NCI-H2196 (cell line): Measurements from ENCODE around the gene CRLF1.
"Not testable (repeated sequence)": the region's sequence is repeated elsewhere in the genome, so short reads cannot be mapped to it uniquely, and the experiment has no call there.

ENCODE experiments used
- DNase-seq: peaks from one replicate; lab custom pipeline; 2025; ENCODE audit not compliant: unreplicated experiment; lab: John Stamatoyannopoulos, UW

The CRLF1 gene

DNA sequence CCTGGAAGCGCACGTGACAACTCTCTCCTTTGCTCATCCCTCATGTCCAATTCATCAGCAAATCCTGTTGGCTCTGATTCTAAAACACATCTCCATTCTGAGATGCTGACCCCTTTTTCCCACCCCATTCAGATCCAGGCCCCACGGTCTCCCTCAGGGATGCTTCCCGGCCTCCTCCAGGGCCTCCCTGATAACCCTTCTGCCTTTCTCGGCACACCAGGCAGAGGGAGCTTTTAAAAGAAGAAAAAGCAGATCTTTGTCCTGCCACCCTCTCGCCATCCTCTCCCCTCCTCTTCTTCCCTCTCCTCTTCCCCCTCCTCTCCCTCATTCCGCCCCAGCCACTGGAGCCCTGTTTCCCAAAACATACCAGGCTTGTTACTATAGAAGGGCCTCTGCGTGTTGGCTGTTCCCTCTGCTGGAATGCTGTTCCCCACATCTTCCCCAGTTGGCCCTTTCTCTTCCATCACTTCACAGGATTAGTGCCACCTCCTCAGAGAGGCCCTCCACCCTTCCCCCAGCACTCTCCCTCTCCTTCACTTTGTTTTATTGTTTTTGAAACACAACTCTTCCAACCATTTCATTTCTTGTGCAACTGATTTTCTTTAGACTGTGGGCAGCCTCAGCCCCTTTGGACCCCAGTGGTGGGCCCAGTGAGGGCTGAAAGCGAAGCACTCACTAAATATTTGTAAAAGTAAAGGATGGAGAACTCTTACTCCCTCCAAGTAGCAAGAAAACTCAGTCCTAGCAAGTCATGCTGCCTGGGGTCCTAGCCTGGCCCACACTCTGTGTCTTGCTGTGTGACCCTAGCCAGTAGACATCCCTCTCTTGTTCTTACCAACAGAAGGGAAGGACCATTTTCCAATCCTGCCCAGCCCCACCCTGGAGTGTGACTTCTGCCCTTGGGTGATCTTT, 2.5 kb upstream of the CRLF1 start:
- no peak for DNase-seq

DNA sequence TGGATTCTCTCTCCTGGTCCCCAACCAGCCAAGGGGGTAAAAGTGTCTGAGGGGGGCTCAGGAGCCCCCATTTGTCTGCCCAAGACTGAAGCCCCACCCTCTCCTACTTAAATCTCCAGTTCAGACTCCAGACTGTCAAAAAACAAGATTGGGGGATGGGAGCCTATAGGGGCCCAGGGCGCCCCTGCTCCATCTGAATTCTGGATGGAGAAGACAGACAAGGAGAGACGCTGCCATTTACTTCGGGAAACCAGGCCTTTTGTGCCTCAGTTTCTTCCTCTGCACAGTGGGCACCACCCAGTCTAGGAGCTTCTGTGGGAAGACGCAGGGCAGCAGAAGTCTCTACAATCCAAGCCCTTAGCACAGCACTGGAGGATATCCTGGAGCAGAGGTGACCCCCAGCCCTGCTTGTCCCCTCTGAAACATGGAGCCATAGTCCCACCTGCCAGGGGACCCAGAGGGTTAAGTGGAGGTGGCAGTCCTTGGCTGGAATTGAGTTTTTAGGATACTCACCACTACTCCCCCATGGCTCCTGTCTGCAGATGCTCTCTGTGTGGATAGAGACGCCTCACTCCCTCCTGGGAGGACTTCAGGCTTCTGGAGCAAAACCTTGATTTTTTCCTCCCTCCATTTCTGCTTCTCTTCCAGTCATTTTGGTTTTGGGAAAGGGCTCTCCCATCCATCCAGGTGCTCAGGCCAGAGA, 1.7 kb upstream of the CRLF1 start:
- no peak for DNase-seq

DNA sequence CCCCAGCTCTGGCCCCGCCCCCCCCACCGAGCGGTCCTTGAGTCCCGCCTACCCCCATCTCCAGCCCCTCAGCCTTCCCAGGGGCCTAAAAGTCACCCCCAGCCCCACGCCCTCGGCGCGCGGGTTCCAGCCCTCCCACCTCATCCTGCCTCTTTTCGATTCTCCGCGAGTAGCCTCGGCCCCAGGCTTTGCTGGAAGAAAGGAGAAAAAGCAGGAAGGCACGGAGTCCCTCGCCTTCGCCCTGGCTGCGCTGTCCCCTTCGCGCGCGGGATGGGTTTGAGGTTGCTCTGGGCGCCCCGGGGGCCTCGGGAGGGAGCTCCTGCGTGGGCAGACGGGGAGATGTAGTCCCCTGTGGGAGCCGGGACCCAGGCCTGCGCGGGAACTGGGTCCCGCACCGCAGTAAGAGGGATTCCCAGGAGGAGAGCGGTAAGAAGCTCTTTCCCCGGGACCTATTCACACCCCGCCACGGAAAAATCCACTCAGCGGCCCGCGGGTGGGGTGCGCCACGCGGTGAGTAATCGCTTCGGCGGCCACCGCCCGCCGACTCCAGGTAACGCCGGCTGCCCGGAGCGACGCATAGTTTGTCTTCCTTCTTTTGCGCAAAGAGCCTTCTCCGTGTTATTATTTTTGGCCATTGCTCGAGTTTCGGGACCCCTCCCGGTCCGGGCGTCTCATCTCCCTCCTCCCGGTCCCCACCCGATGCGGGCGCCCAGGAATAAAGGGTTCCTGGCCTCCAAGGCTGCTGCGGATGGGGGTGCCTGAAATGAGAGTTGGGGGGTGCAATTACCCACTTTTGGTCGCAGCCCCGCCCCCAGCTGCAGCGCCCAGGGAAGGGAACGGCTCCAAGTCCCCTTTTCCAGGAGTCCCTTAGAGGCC, 865 bp upstream of the CRLF1 start:
- DNase-seq, result no peak

DNA sequence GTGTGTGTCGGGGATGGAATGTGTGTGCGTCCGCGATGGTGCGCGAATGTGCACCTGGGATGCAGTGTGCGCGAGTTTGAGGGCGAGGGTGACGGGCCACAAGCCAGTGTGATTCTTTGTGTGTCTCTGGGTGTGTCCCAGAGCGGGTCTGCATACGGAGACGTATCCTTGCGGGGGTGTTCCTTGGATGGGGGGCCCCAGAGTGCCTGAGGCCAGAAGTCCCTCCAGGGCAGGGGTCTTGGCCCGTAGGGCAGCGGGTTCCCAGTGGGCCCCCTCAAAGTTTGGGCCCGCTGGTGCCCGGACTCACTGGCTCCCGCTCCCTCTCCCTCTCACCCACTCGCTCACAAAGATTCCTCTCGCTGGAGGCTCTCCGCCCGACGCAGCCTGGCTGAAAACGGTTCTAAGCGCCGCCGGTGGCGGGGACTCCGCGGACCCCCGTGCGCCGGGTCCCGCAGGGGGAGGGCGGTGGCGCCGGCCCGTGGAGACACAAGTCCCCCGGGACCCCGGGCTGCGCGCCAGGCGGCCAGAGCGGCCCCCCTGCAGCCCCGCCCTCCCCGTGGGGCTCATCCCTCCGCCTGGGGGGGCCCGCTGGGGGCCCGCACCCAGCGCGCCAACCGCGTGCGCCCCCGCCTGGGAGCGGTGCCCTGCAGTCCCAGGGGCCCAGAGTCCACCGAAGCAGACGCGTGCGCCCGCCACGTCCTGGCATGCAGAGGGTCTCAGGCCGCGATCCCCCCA, 886 bp downstream of the CRLF1 start:
- DNase-seq, result no peak

DNA sequence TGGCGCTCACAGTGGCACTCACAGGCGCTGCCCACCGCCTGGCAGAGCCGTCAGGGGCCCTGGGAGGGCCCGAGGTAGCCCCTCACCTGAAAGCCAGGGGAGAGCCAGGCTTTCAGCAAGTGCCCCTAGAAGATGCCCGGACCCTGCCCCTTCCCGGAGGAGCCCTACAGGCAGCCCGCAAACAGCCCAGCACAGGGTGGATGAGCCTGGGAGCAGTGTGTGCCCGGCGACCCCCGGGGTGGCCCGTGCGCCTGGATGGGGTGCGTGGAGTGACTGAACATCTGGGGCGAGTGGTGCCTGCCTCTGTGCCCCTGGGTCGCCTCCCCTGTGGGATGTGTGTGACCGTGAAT, 1.4 kb downstream of the CRLF1 start:
- no peak for DNase-seq

DNA sequence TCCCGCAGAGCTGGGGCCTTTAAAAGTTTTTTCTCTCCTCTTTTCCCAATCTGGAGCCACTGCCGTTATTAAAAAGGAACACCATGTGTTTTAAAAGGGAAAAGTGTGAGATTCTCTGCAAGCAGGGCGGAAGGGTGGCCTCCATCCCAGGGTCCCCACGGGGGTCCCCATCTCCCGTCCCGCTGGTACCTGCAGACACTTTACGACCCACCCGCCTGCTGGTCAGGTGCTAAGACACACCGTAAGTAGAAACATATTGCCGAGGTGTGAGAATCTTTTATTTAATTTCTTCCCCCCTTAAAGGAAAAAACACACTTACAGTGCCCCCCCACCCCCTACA, 1.8 kb downstream of the CRLF1 start:
- no peak for DNase-seq

DNA sequence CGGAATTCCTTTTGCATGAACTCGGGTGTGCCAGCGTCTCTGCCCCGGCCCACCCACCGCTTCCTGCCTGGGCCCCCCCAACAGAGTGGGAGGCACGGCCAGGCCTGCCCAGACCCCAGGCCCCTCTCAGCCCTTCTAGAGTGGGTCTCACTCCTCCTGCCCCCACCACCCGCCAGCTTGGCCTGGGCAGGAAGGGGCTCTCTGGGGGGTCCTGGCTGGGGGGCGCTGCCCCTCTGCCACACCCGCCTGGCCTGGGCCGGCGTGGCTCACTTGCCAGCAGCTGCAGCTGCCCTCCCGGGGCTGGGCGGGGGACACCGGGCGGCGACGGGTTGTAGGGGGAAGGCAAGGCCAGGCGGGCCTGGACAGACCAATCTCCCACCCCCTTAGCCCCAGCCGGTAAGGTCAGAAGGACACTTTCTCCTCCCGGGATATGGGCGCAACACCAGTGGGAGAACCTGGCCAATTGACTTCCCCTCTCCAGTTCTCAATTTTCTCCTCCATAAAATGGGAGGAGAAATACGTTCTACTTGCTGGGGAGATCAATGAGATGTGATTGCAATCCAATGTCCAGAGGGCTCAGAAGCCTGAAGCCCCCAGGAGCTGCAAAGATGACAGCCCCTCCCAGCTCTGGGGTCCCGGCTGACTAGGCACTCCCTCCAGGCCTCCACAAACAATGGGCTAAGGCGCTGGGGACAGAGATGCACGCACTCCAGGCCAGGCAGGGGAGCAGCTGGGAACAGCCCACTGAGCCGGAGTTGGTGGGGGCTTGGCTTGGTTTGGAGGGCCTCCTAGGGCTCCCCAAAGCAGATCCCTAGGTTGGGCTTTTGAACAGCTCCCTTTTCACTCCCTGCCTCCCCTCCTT, 2.4 kb downstream of the CRLF1 start:
- DNase-seq, result no peak

DNA sequence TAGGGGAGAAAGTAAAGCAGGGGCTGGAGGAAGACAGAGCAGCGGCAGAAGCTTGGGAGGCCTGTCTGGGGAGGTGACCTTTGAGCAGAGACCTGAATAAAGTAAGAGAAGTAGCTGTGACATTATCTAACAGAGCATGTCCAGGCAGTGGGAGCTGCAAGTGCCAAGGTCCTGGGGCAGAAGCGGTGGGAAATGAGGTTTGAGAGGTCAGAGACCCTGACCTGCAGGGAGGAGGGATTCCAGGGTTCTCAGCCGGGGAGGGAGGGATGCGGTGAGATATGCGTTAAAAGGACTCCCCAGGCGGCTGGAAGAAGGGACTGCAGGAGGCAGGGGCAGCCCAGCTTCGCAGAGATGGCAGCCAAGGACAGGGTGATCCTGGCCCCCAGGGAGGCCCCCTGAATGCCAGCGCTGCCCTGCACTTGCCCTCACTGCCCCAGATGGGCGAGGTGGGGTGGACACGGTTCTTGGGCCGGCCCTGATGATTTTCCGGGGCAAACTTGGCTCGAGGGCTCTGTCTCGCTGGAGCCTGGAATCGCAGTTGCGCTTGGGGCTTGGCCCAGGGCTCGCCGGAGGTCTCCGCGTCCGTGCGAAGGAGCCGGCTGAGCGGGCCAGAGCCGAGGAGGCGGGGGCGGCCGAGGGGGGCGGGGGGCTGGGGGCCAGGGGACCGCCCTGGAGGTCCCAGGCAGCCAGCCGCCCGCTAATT, 3.2 kb downstream of the CRLF1 start:
- no peak for DNase-seq

DNA sequence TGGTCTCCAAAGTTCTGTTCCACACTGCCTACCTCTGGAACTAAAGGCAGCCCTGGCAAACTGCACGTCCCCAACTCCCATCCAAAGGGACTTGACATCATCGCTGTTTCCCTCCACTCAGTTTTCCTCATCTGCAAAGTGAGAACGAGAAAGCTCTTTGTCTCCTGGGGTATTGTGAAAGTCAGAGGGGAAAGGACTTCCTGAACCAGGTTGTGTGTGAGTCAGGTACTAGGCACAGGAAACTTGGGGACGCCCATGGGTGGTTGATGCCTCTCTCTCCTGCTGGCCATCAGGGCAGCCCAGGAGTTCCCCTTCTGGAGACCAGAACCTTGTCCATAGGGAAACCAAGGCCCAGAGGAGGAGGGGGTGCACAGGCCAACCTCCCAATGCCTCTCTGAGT, 4.7 kb downstream of the CRLF1 start:
- no peak for DNase-seq

DNA sequence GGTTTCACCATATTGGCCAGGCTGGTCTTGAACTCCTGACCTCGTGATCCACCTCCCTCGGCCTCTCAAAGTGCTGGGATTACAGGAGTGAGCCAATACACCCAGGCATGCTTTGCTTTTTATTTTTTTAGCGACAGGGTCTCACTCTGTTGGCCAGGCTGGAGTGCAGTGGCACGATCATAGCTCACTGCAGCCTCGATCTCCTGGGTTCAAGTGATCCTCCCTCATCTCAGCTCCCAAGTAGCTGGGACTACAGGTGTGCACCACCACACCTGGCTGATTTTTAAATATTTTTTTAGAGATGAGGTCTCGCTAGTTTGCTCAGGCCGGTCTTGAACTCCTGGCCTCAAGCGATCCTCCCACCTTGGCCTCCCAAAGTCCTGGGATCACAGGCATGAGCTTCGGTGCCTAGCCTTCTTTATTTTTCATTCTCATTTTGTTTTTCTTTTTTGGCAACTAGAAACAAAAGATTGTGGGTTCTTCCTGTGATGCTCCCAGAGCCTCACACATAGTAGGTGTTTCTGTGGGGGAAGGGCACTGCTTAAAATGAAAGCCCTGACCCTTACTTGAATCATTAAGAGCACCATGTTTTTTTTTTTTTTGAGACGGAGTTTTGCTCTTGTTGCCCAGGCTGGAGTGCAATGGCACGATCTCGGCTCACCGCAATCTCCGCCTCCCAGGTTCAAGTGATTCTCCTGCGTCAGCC, 5.8 kb downstream of the CRLF1 start:
- not testable (repeated sequence) for DNase-seq

DNA sequence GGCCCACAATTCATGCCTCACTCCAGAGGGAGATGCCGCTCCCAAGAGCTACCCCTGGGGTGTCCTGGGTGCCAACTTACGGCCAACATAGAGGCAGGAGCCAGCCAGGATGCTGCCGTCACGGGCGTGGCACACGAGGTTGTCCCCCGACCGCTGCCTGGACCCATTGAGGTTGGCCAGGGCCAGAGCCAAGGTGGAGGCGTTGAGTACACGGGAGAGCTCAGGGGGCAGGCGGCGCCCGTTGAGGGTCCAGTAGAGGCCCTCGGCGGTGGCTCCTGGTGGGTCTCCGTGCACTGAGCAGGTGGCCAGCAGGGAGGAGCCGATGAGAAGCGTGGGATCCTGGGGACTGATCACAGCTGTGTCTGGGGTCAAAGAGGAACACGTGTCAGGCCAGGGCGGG, 7.1 kb downstream of the CRLF1 start:
- DNase-seq, result no peak

DNA sequence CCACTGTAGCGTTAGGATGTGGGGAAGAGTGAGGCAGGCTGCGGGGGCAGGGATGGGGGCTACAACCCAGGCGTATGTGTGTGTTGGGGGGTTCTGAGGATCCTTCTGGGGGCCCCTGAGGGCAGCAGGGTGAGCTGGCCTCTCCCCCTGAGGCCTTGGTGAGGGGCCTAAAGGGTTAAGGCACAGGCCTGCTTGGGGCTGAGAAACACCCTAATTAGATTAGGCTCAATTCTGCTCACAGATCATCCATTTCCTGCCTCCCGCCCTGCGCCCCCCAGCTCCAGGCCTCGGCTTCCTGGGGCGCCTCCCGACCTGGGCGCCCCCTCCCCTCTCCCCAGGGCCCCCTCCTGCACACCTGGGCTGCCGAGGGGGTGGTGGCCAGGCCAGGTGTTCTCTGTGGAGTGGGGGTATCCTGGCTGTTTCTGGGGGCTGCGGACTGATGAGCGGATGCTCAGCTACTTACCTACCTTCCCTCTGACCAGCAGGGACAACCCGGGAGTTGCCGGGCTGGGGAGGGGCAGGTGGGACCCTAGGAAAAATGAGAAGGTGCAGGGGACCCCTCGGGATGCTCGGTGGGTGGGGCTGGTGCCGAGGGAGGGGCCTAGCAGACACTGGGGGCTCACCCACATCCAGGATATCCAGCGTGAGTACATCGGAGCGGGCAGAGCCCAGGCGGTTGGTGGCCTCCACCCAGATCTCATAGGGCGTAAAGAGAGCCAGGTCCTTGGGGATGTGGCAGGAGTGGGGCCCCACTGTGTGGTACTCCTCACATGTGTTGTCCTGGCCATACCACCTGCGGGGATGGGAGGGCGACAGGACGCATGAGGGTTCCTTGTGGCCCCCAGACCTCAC, 8.6 kb downstream of the CRLF1 start:
- DNase-seq, result no peak

DNA sequence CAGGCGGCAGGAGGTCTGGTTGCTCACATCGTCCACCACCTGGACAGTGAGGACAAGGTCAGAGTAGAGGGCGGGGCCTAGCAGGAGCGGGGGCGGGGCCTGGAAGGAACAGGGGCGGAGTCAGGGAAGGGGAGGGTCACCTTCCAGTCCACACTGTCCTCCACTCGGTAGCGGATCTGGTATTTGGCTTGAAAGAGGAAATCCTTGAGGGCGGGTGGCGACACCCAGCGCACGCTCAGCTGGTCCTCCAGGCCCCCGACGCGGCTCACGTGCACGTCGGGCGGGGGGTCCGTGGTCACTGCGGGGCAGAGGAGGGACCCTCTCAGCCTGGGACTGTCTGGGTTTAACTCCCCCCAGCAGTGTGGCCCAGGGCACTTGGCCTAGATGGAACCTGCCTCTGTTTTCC, 9.8 kb downstream of the CRLF1 start:
- DNase-seq, result peak; percentile 47

DNA sequence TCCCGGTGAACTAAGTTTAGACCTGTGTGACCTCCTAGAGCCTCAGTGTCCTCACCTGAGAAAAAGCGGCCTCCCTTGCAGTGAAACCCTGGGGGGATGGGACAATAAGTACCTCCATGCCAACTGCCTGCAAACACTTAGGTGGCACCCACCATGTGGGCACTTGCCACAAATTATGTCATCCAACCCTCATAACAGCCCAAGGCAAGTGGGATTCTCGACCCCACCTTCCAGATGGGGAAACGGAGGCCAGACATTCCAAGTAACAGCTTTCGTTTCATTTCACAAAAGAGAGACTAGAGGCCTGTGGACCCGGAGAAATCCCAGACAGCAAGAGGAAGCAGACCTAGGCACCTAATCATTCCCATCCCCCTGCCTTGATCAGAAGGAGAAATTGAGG, 11.1 kb downstream of the CRLF1 start:
- DNase-seq, result no peak

DNA sequence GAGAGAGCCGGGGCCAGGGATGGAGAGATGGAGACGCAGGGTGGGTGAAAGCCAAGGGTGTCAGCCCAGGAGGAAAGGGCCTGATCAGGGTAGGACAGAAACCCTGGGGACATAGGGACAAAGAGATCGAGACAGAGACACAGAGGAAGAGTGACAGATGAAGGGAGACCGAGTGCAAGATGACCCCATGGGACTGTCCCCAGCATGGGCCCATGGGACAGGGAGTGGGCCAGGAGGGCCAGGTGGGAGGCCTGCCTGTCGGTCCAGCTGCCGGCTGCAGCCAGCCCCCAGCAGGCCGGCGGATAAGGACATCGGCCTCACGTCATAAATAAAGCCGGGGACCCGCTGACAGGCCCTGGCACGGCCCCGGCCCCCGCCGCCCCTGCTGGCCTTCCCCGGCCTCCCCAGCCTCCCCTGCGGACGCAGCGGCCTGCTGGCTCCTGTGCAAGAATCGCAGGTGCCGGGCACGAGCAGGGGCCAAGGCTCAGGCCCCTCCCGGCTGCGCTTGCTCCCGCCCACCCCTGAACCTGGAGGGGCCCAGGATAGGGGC, 11.7 kb downstream of the CRLF1 start:
- no peak for DNase-seq

DNA sequence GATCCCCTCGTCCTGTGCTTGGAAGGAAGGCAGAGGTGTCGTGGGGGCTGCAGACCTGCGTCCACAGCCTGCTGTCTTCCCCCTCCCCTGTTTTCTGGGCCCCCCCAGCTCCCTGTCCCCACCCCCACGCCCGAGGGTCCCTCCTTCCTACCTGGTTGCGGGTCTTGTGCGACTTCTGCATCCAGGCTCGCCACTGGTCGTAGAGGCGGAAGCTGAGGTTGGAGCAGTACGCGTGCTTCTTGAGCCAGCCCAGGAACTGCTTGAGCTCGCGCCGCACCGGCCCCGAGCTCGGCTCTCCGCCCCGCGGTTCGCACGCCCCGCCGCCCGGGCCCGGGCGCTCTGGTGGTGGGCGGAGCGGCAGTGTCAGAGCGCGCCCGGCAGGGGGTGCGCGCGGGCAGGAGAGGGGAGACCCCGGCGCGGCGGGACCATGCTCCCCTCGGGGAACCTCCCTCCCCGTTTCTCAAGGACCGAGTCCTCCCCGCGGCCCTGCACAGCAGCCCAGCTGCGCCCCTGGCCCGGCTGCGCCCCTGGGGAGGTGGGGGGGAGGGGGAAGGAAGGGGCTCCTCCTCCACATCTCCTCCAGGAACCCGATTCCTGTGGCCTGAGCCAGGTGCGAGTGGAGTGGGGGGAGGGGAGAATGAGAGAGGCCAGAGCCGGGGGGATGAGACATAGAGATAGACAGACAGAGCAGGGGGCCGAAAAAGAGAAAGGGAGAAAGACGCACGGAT, 12.3 kb downstream of the CRLF1 start:
- DNase-seq, result peak; percentile 88
